PFSK-1 (cell line): ENCODE measurements around the gene CAPN10.

Experiments
- FOXP2 ChIP-seq: optimal IDR thresholded peaks from 2 replicates; pipeline ENCODE3; 2011; ENCODE audit warnings: borderline replicate concordance, control low read depth, inconsistent platforms; ENCODE audit not compliant: insufficient read depth; ENCODE audit errors: extremely low read length, extremely low read depth
- POLR2AphosphoS5 ChIP-seq: IDR thresholded peaks from 2 replicates; pipeline ENCODE4 v1.6.1; 2012; ENCODE audit warnings: low read depth, mild to moderate bottlenecking, control low read depth, low read length, moderate library complexity
- SIN3A ChIP-seq: IDR thresholded peaks from 2 replicates; pipeline ENCODE4 v1.6.1; 2012; ENCODE audit warnings: mild to moderate bottlenecking, low read length, moderate library complexity, borderline replicate concordance; ENCODE audit not compliant: insufficient read depth
- TAF1 ChIP-seq: IDR thresholded peaks from 2 replicates; pipeline ENCODE4 v1.6.1; 2012; ENCODE audit warnings: low read length, control low read depth, borderline replicate concordance; ENCODE audit not compliant: insufficient read depth
- TF ChIP-seq, protein P1 (sequence below), 2 experiments: IDR thresholded peaks; 2 replicates each; pipeline versions ENCODE4 v1.6.1 to v1.8.0; 2011 to 2012; ENCODE audit warnings: low read depth in 2 of 2, low read length in 2 of 2, control low read depth in 1 of 2, inconsistent platforms in 1 of 2, mild to moderate bottlenecking in 1 of 2, moderate library complexity in 1 of 2; ENCODE audit not compliant: insufficient read depth in 1 of 2

DNA sequence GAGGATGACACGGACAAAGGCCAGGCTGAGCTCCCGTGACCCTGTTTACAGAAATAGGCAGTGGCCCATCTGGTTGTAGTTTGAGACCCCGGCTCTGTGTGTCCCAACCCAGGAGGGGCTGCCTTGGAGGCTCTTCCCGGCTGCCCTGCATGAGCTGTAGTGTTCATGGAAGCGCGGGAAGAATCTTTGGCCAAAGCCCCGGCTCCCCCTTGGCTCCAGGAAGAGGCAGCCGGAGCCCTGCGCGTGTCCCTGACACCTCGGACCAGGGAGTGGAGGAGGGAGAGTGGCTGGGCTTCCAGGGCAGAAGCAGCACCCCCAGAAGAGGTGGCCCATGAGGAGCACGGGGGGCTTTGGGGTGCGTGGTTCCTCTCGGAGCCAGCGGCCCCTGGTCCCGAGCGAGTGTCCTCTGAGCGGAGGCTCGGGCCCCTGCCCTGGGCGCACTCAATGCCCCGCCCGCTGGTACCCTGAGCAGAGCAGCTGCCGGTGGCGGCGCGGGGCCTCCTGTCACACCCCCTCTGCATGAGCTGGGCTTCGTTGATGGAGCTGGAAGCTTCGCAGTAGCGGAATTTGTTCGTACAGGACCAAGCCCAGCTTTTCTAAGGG is 60.5 kb downstream of the CAPN10 start:
- TF ChIP-seq, protein P1, sequence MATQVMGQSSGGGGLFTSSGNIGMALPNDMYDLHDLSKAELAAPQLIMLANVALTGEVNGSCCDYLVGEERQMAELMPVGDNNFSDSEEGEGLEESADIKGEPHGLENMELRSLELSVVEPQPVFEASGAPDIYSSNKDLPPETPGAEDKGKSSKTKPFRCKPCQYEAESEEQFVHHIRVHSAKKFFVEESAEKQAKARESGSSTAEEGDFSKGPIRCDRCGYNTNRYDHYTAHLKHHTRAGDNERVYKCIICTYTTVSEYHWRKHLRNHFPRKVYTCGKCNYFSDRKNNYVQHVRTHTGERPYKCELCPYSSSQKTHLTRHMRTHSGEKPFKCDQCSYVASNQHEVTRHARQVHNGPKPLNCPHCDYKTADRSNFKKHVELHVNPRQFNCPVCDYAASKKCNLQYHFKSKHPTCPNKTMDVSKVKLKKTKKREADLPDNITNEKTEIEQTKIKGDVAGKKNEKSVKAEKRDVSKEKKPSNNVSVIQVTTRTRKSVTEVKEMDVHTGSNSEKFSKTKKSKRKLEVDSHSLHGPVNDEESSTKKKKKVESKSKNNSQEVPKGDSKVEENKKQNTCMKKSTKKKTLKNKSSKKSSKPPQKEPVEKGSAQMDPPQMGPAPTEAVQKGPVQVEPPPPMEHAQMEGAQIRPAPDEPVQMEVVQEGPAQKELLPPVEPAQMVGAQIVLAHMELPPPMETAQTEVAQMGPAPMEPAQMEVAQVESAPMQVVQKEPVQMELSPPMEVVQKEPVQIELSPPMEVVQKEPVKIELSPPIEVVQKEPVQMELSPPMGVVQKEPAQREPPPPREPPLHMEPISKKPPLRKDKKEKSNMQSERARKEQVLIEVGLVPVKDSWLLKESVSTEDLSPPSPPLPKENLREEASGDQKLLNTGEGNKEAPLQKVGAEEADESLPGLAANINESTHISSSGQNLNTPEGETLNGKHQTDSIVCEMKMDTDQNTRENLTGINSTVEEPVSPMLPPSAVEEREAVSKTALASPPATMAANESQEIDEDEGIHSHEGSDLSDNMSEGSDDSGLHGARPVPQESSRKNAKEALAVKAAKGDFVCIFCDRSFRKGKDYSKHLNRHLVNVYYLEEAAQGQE (IDR thresholded peaks at IDR 0.05; ENCODE audit: insufficient read depth in 1 of 2, low read depth in 2 of 2, low read length in 2 of 2), result no peak
- TF ChIP-seq POLR2AphosphoS5, result no peak
- TF ChIP-seq TAF1, result no peak
- no peak for TF ChIP-seq SIN3A
- no peak for TF ChIP-seq FOXP2
